GM19351 (cell line): ENCODE measurements around the gene DOP1B.
"Not testable (repeated sequence)": the region's sequence is repeated elsewhere in the genome, so short reads cannot be mapped to it uniquely, and the experiment has no call there.

Experiments used
- ATAC-seq: cut with Tn5 transposase; IDR thresholded peaks from one replicate; pipeline ENCODE4 v1.9.1; 2021; ENCODE audit warnings: mild to moderate bottlenecking, moderate library complexity; ENCODE audit not compliant: unreplicated experiment

The DOP1B gene

DNA sequence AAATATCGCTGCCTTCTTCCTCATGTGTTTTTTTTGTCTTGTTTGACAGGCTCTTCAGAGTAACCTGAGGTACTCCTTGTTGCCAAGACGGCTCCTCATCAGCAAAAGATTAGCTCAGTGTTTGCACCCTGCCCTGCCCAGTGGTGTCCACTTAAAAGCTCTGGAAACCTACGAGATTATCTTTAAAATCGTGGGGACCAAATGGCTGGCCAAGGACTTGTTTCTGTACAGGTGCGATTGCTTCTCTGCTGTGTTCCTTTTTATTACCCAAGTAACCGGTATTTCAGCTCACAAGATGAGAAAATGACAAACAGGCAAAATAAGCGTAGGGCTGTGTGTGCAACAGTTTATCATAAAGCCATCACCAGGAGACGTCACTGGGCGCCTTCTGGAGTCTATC is 42.4 kb downstream of the DOP1B start:
- no peak for ATAC-seq

DNA sequence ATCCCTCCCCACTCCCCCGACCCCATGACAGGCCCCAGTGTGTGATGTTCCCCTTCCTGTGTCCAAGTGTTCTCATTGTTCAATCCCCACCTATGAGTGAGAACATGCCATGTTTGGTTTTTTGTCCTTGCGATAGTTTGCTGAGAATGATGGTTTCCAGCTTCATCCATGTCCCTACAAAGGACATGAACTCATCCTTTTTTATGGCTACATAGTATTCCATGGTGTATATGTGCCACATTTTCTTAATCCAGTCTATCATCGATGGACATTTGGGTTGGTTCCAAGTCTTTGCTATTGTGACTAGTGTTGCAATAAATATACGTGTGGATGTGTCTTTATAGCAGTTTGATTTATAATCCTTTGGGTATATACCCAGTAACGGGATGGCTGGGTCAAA is 43.0 kb downstream of the DOP1B start:
- not testable (repeated sequence) for ATAC-seq

DNA sequence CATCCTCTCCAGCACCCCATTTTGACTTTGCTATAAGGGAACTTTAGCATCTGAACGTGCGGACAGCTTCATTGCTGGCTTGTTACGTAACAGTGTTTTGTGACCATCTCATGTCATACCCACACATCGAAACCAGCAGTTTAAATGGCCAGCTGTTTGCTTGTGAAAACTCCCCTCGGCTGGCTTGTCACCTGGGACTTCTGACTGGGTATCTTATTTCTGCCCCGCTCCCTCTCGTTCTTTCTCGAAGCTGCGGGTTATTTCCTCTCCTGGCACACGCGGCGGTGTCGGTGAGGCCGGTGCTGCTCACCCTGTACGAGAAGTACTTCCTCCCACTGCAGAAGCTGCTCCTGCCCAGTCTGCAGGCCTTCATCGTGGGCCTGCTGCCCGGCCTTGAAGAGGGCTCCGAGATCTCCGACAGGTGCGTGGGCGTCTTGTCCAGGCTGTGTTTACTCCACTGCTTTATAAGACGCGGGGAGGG is 43.5 kb downstream of the DOP1B start:
- no peak for ATAC-seq

DNA sequence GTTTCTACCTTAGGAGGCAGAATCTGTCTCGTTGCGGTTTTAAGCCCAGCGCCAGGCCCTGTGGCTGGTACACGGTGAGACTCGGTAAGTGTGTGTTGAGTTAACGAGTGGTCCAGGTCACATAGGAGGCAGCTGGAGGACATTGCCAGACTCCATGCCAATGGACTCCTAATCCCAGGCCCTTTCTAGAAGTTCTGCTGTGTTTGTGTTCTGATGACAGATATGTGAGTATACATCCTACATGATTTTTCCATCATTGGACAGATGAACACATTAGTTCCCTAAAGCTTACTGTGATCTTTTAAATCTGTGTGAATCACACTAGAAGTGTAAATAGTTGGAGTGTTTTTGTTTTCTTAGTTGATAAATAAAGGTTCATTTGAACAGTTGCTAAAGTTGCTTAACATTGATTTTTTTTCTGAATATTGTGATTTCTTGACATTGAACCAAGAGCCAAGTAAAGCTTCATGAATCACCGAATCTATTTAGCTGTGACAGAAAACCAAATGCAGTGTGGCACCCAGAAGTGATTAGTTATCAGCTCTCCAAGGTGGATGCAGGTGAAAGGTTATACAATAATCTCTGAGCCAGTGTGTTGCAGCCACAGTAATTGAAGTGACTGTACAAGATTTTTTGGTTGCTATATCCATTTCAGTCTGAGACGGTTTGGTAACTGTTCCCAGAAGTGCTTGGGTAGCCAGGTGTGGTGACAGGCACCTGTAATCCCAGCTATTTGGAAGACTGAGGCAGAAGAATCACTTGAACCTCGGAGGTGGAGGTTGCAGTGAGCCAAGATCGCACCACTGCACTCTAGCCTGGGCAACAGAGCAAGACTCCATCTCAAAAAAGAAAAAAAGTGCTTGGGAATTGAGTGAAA is 46.3 kb downstream of the DOP1B start:
- no peak for ATAC-seq

DNA sequence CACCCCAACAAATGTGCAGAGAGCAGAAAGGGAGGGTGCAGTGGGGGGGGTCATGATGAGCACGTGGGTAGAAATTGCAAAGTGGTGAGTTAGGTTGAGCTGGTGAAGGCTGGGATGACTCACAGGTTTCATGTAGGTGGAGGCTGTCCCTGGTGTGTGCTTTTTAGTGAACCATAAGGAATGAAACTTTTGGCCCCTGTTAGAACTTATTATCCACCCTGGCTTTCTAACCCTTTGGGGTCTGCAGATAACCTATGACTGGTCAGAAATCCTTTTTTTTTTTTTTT is 46.9 kb downstream of the DOP1B start:
- peak; percentile 66 for ATAC-seq

DNA sequence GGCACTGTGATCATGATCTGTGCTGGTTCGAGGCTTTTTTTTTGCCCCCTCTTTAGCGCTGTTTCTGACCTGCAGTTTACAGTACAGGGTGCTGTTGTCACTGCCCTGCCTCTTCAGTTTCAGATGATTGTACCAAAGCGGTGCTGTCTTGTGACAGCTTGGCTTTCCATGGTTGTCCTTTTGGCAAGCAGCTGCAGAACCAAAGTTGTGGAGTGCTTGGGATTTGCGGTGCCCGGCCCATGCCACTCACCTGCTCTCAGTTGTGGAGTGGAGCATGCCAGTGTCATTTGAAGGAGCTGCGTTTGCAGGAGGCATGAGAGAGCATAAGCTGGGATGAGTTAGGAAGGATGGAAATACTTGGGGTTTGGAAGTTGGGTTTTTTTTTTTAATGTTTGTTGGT is 48.4 kb downstream of the DOP1B start:
- ATAC-seq, result no peak

DNA sequence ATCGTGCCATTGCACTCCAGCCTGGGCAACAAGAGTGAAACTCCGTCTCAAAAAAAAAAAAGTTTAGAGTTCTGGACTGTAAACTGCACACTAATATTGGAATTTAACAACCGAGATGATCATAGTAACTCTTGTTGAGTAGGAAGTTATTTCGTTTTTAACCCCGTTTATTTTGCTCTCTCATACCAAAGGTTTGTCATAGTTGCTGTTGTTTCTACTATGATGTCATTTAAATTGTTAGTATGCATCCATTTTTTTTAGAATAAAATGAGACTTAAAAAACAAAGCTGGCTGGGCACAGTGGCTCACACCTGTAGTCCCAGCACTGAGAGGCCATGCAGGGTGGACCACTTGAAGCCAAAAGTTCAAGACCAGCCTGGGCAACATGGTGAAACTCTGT is 49.3 kb downstream of the DOP1B start:
- ATAC-seq, result no peak
